CD14-positive monocyte (primary cell): ENCODE measurements around the gene B4GALT7. TPM values are rescaled to one million over a fixed set of nuclear protein-coding genes. Genes with fewer than 3 reads are reported as not detected.

ENCODE experiments used
- DNase-seq, 3 donors: peaks; one replicate each; pipeline ENCODE4 v3.0.0-alpha.2; 2011 to 2022
- H2AFZ ChIP-seq: 2 replicates; pipeline ENCODE4 v1.6.0; 2012; ENCODE audit warnings: mild to moderate bottlenecking, low read depth, low read length, inconsistent platforms; ENCODE audit not compliant: insufficient read depth, poor library complexity, severe bottlenecking
- H3K27ac ChIP-seq, 2 donors: 1 replicate in 1 of 2; 2 replicates in 1 of 2; pipeline ENCODE4 v1.5.1; 2012 to 2013; ENCODE audit warnings: low read length in 2 of 2, control low read depth in 1 of 2, inconsistent platforms in 1 of 2, low read depth in 1 of 2, mild to moderate bottlenecking in 1 of 2
- H3K27me3 ChIP-seq, 2 donors: one replicate each; pipeline versions ENCODE4 v1.6.0 to v1.6.1; 2011 to 2013; ENCODE audit warnings: low read length in 2 of 2; ENCODE audit not compliant: control insufficient read depth in 2 of 2, insufficient read depth in 2 of 2
- H3K36me3 ChIP-seq, 2 donors: replicated peaks in 1 of 2; 1 replicate in 1 of 2; 2 replicates in 1 of 2; pipeline versions ENCODE4 v1.5.1 to v1.6.1; 2012 to 2013; ENCODE audit warnings: low read length in 2 of 2, control low read depth in 1 of 2, inconsistent platforms in 1 of 2, mild to moderate bottlenecking in 1 of 2; ENCODE audit not compliant: insufficient read depth in 2 of 2, control insufficient read depth in 1 of 2
- H3K4me1 ChIP-seq, 2 donors: 1 replicate in 1 of 2; 2 replicates in 1 of 2; pipeline versions ENCODE4 v1.5.1 to v1.6.1; 2012 to 2013; ENCODE audit warnings: low read length in 2 of 2, control low read depth in 1 of 2, inconsistent platforms in 1 of 2, mild to moderate bottlenecking in 1 of 2, moderate library complexity in 1 of 2; ENCODE audit not compliant: insufficient read depth in 2 of 2, control insufficient read depth in 1 of 2
- H3K4me2 ChIP-seq: replicated peaks from 2 replicates; pipeline ENCODE3; 2012; ENCODE audit warnings: low read length, moderate library complexity, mild to moderate bottlenecking; ENCODE audit not compliant: poor library complexity, severe bottlenecking; ENCODE audit errors: extremely low read depth
- H3K4me3 ChIP-seq, 3 experiments: fragments of 200-600 bp in 1 of 3; sonication (generic) in 1 of 3; replicated peaks in 1 of 3; 1 replicate in 2 of 3; 2 replicates in 1 of 3; pipeline ENCODE4 v1.5.1; 2011 to 2013; ENCODE audit warnings: low read length in 3 of 3, mild to moderate bottlenecking in 3 of 3, control low read depth in 2 of 3, low read depth in 2 of 3, inconsistent platforms in 1 of 3, moderate library complexity in 1 of 3
- H3K79me2 ChIP-seq: 2 replicates; pipeline ENCODE4 v1.6.0; 2012; ENCODE audit warnings: mild to moderate bottlenecking, control low read depth, inconsistent platforms, low read length, moderate library complexity; ENCODE audit not compliant: insufficient read depth
- H3K9ac ChIP-seq: 2 replicates; pipeline ENCODE4 v1.6.0; 2017; ENCODE audit warnings: low read length, mild to moderate bottlenecking; ENCODE audit not compliant: insufficient read depth, poor library complexity, severe bottlenecking
- H3K9me3 ChIP-seq, 2 donors: replicated peaks in 1 of 2; 1 replicate in 1 of 2; 2 replicates in 1 of 2; pipeline versions ENCODE4 v1.5.1 to v1.6.1; 2012 to 2013; ENCODE audit warnings: low read length in 2 of 2, control low read depth in 1 of 2; ENCODE audit not compliant: control insufficient read depth in 1 of 2, insufficient read depth in 1 of 2
- H4K20me1 ChIP-seq: 2 replicates; pipeline ENCODE4 v1.6.0; 2012; ENCODE audit warnings: mild to moderate bottlenecking, low read length, control low read depth, moderate library complexity; ENCODE audit not compliant: insufficient read depth
- H3K27ac Mint-ChIP-seq, 7 donors: one replicate each; pipeline ENCODE4 v1.8.0; 2020; ENCODE audit warnings: mild to moderate bottlenecking in 7 of 7, mixed read lengths in 7 of 7, moderate library complexity in 6 of 7, inconsistent platforms in 2 of 7
- H3K27me3 Mint-ChIP-seq, 3 donors: one replicate each; pipeline ENCODE4 v1.8.0; 2021 to 2022; ENCODE audit warnings: low read depth in 3 of 3, mild to moderate bottlenecking in 3 of 3, mixed read lengths in 3 of 3, moderate library complexity in 3 of 3, inconsistent platforms in 1 of 3
- H3K36me3 Mint-ChIP-seq, 2 donors: one replicate each; pipeline ENCODE4 v1.8.0; 2020; ENCODE audit warnings: mixed read lengths in 2 of 2, inconsistent platforms in 1 of 2, mild to moderate bottlenecking in 1 of 2
- H3K4me1 Mint-ChIP-seq: one replicate; pipeline ENCODE4 v1.8.0; 2020; ENCODE audit warnings: mild to moderate bottlenecking, mixed read lengths
- H3K4me3 Mint-ChIP-seq, 2 donors: one replicate each; pipeline ENCODE4 v1.8.0; 2020; ENCODE audit warnings: mild to moderate bottlenecking in 2 of 2, mixed read lengths in 2 of 2, moderate library complexity in 1 of 2
- H3K9me3 Mint-ChIP-seq, 7 donors: one replicate each; pipeline ENCODE4 v1.8.0; 2020 to 2022; ENCODE audit warnings: mixed read lengths in 7 of 7, mild to moderate bottlenecking in 6 of 7, moderate library complexity in 6 of 7, inconsistent platforms in 2 of 7
- CTCF ChIP-seq: fragments of 200-600 bp; IDR thresholded peaks from one replicate; pipeline ENCODE4 v1.8.0; 2022; ENCODE audit warnings: antibody characterized with exemption, mild to moderate bottlenecking
- WGBS: methylation state at CpG from one replicate; pipeline ENCODE4 v1.1.5; 2013; ENCODE audit warnings: missing lambda C conversion rate; ENCODE audit not compliant: insufficient coverage; 5-methylcytosine and 5-hydroxymethylcytosine counted together
- intact Hi-C, 2 donors: fragments of 100-400 bp; cut with micrococcal nuclease; formaldehyde crosslinking; loops; one replicate each; pipeline versions ENCODE4 v1.15.0 to v1.15.1; 2023
- polyA plus RNA-seq, 3 donors: library from polyadenylated mRNA; depleted of rRNA in 1 of 3; unstranded in 2 of 3; stranded (reverse) in 1 of 3; fragments of 300-500 nt in 2 of 3; fragments of >200 nt in 1 of 3; fragmentation: Illumina TruSeq in 2 of 3; gene quantifications; 1 replicate in 2 of 3; 2 replicates in 1 of 3; pipeline ENCODE4 v1.2.3, GENCODE V29; 2012 to 2021

B4GALT7 gene
- polyA plus RNA-seq, 3 donors: 15.6 to 21.7 (median 18.8) TPM

DNA sequence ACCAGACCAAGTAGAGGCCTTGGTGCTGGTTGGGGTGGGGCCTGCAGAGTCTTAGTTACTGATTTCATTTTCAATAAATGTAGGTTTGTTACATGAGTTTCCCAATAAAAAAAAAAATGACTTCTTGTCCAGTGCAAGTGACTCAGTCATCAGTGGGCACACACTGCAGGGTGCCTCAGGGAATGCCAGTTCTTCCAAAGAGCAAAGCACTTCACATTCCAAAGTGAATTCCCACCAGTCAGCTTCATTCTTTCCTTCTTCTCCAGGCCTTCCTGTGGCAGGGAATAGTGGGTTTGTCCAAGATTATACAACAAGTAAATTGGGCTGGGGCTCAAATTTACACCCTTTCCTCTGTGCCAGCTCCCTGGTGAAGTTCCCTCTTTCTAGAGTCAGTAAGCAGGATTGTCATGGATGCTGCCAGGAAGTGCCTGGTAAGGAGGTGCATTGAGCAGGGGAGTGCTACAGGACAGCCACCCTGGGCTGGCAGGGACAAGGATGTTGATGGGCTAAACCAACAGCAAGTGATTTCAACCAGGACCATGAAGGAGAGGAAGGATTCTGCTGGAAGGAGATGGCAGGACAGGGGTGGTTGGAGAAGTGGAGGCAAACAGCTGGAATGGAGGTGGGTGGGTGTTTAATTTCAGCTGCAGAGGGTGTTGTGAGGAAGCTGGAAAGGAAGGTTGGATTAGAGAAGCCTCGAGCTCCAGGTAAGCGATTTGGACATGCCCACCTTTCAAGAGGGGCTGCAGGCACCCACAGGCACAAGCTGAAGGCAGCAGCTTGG is 3.7 kb upstream of the B4GALT7 start:
- H3K27me3 Mint-ChIP-seq: peaks cover 0 to 3% (median 0%) of the 10 kb centered on the region in 3 donors

More for the DNA sequence above, 3.7 kb upstream of the B4GALT7 start:
- Mint-ChIP-seq H3K27ac (peak overlapping the region in 1 of 7 donors; percentile 58), H3K4me3 (peak overlapping the region in 1 of 2 donors; percentile 41), H3K4me1 (peaks cover 45% of the 10 kb centered on the region), H3K9me3 (peaks cover 0 to 1% (median 0%) of the 10 kb centered on the region in 7 donors), H3K36me3 (peaks cover 33 to 38% of the 10 kb centered on the region in 2 donors)
- Histone ChIP-seq H3K4me1 (peaks cover 33 to 46% of the 10 kb centered on the region in 2 donors), H3K4me3 (no peak overlapping the region), H4K20me1 (peaks cover 36% of the 10 kb centered on the region), H3K36me3 (peaks cover 33 to 39% of the 10 kb centered on the region in 2 donors), H3K9ac (no peak overlapping the region), H3K27ac (no peak overlapping the region), H3K4me2 (no peak overlapping the region), H3K27me3 (peaks cover 0 to 2% of the 10 kb centered on the region in 2 donors), H3K9me3 (no peaks in the 10 kb centered on the region), H2AFZ (no peak overlapping the region), H3K79me2 (peaks cover 31% of the 10 kb centered on the region)
- no peak for DNase-seq
- WGBS: 100% methylated on average over 2 of the region's 2 CpGs
- no peak for TF ChIP-seq CTCF
- intact Hi-C loops: loop anchor here (5.0 to 10.0 kb wide), 3 partner anchors 39 to 291 kb away; partner anchors contain the start of genes MXD3 (in 1 of the 2), PRELID1 (in 1 of the 2) and RAB24 (in 1 of the 2)
